OCI-LY1 (cell line): ENCODE measurements around the gene HS1BP3.

Source experiments
- H2AFZ ChIP-seq: fragments of 200-600 bp; sonication (generic), shearing (Covaris generic); 2 replicates; pipeline ENCODE4 v1.6.0; 2014; ENCODE audit warnings: antibody characterized with exemption, mild to moderate bottlenecking, low read length
- H3F3A ChIP-seq: fragments of 200-600 bp; sonication (generic), shearing (Covaris generic); 2 replicates; pipeline ENCODE4 v1.6.0; 2014; ENCODE audit warnings: mild to moderate bottlenecking, antibody characterized with exemption, low read length, moderate library complexity; ENCODE audit not compliant: insufficient read depth
- H3K27ac ChIP-seq: fragments of 200-600 bp; sonication (generic); 2 replicates; pipeline ENCODE4 v1.5.1; 2014; ENCODE audit warnings: low read length, mixed run types, mild to moderate bottlenecking, low read depth; ENCODE audit not compliant: poor library complexity, severe bottlenecking
- H3K27me3 ChIP-seq: fragments of 200-600 bp; sonication (generic); 2 replicates; pipeline ENCODE4 v1.6.0; 2014; ENCODE audit warnings: antibody characterized with exemption, mild to moderate bottlenecking, low read length, moderate library complexity; ENCODE audit not compliant: insufficient read depth
- H3K36me3 ChIP-seq: fragments of 200-600 bp; sonication (generic); 2 replicates; pipeline ENCODE4 v1.6.1; 2014; ENCODE audit warnings: mild to moderate bottlenecking, antibody characterized with exemption, low read length, moderate library complexity, mixed read lengths; ENCODE audit not compliant: insufficient read depth
- H3K4me1 ChIP-seq: fragments of 200-600 bp; sonication (generic); 2 replicates; pipeline ENCODE4 v1.5.1; 2014; ENCODE audit warnings: mild to moderate bottlenecking, low read length, moderate library complexity; ENCODE audit not compliant: insufficient read depth, severe bottlenecking
- H3K4me2 ChIP-seq: fragments of 200-600 bp; sonication (generic), shearing (Covaris generic); 2 replicates; pipeline ENCODE4 v1.6.1; 2014; ENCODE audit warnings: low read length
- H3K4me3 ChIP-seq: fragments of 200-600 bp; sonication (generic); 2 replicates; pipeline ENCODE4 v1.5.1; 2014; ENCODE audit warnings: low read length, low read depth, mild to moderate bottlenecking, mixed read lengths; ENCODE audit not compliant: poor library complexity, severe bottlenecking
- H3K79me2 ChIP-seq: fragments of 200-600 bp; shearing (Covaris generic); 2 replicates; pipeline ENCODE4 v1.6.1; 2016; ENCODE audit warnings: mixed run types, low read length, mixed read lengths; ENCODE audit not compliant: insufficient read depth
- H3K9ac ChIP-seq: fragments of 200-600 bp; sonication (generic), shearing (Covaris generic); 2 replicates; pipeline ENCODE4 v1.6.1; 2014; ENCODE audit warnings: mild to moderate bottlenecking, low read length, mixed read lengths
- H3K9me2 ChIP-seq: fragments of 200-600 bp; sonication (generic), shearing (Covaris generic); 2 replicates; pipeline ENCODE4 v1.6.1; 2014; ENCODE audit warnings: low read depth, mild to moderate bottlenecking, low read length, mixed read lengths
- H3K9me3 ChIP-seq: fragments of 200-600 bp; shearing (Covaris generic); 2 replicates; pipeline ENCODE4 v1.6.1; 2014; ENCODE audit warnings: low read length, mixed read lengths
- H4K20me1 ChIP-seq: fragments of 200-600 bp; sonication (generic), shearing (Covaris generic); 2 replicates; pipeline ENCODE4 v1.6.0; 2016; ENCODE audit warnings: mild to moderate bottlenecking, low read length; ENCODE audit not compliant: insufficient read depth
- EZH2 ChIP-seq: fragments of 200-600 bp; sonication (generic), shearing (Covaris generic); IDR thresholded peaks from 2 replicates; pipeline ENCODE4 v1.8.0; 2017; ENCODE audit warnings: borderline replicate concordance, mixed run types, mild to moderate bottlenecking, antibody characterized with exemption, low read length, moderate library complexity, mixed read lengths
- TF ChIP-seq, protein P1 (sequence below): fragments of 200-600 bp; sonication (generic), shearing (Covaris generic); IDR thresholded peaks from 2 replicates; pipeline ENCODE4 v1.5.1; 2017; ENCODE audit warnings: mild to moderate bottlenecking, antibody characterized with exemption, low read length, moderate library complexity, mixed read lengths

HS1BP3 gene

DNA sequence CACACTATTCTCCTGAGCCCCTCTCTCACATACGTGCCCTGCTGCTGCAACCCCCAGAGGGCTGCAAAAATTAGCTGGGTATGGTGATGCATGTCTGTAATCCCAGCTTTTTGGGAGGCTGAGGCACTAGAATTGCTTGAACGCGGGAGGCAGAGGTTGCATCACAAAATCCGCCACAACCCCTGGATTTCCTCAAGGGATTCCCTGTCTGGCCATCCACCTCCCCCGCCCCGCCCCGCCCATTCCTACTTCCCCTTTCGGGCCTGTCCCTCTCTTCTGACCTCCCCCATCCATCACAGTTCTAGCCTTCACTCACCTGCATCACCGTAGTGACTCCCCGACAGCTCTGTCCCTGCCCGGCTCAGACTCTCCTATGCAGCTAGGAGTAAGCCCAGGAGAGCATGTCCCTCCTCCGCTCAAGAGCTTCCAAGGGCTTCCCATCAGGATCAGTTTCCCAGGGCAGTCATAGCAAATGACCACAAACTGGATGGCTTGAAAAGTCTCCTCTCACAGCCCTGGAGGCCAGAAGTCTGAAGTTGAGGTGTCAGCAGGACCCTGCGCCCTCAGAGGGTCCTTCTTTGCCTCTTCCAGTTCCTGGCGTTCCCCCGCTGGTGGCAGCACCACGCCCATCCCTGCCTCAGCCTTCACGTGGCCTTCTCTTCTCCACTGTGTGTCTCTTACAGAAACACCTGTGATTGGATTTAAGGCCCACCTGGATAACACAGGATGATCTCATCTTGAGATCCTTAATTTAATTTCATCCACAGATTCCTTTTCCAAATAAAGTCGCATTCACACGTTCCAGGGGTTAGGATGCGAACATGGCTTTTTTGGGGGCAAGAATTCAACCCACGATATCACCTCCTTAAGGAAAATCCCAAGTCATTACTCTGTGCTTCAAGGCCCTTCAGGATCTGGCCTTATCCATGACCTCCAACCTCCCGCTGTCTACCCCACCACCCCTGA lies 58.5 kb downstream of the HS1BP3 start:
- TF ChIP-seq, protein P1, sequence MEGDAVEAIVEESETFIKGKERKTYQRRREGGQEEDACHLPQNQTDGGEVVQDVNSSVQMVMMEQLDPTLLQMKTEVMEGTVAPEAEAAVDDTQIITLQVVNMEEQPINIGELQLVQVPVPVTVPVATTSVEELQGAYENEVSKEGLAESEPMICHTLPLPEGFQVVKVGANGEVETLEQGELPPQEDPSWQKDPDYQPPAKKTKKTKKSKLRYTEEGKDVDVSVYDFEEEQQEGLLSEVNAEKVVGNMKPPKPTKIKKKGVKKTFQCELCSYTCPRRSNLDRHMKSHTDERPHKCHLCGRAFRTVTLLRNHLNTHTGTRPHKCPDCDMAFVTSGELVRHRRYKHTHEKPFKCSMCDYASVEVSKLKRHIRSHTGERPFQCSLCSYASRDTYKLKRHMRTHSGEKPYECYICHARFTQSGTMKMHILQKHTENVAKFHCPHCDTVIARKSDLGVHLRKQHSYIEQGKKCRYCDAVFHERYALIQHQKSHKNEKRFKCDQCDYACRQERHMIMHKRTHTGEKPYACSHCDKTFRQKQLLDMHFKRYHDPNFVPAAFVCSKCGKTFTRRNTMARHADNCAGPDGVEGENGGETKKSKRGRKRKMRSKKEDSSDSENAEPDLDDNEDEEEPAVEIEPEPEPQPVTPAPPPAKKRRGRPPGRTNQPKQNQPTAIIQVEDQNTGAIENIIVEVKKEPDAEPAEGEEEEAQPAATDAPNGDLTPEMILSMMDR: peak; percentile 19; the same call in 1 of the 2 replicates
- TF ChIP-seq EZH2: no peak
- H3K4me1 ChIP-seq: peaks cover 8% of the 10 kb centered on the region
- no peaks in the 10 kb centered on the region for H3K9me3 ChIP-seq
- H3K36me3 ChIP-seq: no peaks in the 10 kb centered on the region
- no peak overlapping the region for H3K27ac ChIP-seq
- no peaks in the 10 kb centered on the region for H3F3A ChIP-seq
- H2AFZ ChIP-seq: no peak overlapping the region
- H3K4me2 ChIP-seq: no peak overlapping the region
- H4K20me1 ChIP-seq: no peaks in the 10 kb centered on the region
- H3K27me3 ChIP-seq: peaks cover 7% of the 10 kb centered on the region; the same call in 1 of the 2 replicates
- no peaks in the 10 kb centered on the region for H3K9me2 ChIP-seq
- H3K9ac ChIP-seq: no peak overlapping the region
- H3K4me3 ChIP-seq: no peak overlapping the region
- H3K79me2 ChIP-seq: no peaks in the 10 kb centered on the region

GRCh38 chr2:20590704-20591515 lies 60.0 kb downstream of the HS1BP3 start:
- no peak overlapping the region for H3K9ac ChIP-seq
- H3K27ac ChIP-seq: no peak overlapping the region
- H3K9me2 ChIP-seq: no peaks in the 10 kb centered on the region
- H3F3A ChIP-seq: no peaks in the 10 kb centered on the region
- no peak overlapping the region for H3K4me3 ChIP-seq
- H3K9me3 ChIP-seq: no peaks in the 10 kb centered on the region
- H3K27me3 ChIP-seq: peaks cover 11% of the 10 kb centered on the region
- H3K79me2 ChIP-seq: no peaks in the 10 kb centered on the region
- no peak overlapping the region for H3K4me2 ChIP-seq
- H2AFZ ChIP-seq: no peak overlapping the region
- no peak for TF ChIP-seq EZH2
- TF ChIP-seq, protein P1: no peak
- no peaks in the 10 kb centered on the region for H3K36me3 ChIP-seq
- H4K20me1 ChIP-seq: no peaks in the 10 kb centered on the region
- H3K4me1 ChIP-seq: peaks cover 8% of the 10 kb centered on the region

DNA sequence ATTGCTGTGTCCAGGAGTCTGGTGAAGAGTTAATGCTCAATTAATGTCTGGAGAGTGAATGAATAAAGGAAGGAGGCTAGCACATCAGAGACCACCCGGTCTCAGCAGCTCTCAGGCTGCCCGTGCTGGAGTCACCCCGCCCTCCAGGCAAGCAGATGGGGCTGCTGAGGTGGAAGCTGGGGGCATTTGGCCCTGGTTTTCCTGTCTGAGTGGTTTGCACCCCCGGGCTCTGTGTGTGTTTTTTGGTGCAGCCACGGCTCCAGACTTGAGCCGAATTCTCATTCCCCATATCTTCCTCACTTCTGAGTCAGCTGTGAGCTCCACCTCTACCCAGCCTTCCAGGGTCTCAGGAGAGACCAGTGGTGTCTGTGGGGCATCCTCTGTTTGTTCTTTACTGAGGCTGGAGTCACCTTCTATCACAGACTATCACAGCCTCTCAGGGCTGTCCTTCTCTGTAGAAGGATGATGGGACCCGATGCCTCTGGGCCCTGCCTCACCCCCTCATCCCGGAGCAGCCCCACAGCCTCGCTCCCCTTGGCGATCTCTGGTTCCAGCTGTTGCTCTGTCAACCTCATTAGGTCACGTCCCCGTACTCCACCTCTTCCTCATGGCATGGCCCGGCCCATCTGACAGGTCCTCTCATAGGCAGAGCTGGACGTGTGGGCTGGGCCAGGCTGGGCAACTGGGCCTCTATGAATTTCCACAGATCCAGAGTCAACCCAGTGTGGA lies 60.8 kb downstream of the HS1BP3 start:
- no peak overlapping the region for H3K4me2 ChIP-seq
- no peaks in the 10 kb centered on the region for H3F3A ChIP-seq
- H3K9me2 ChIP-seq: no peaks in the 10 kb centered on the region
- H4K20me1 ChIP-seq: no peaks in the 10 kb centered on the region
- H3K27ac ChIP-seq: no peak overlapping the region
- no peak overlapping the region for H2AFZ ChIP-seq
- TF ChIP-seq, protein P1: no peak
- TF ChIP-seq EZH2: no peak
- no peaks in the 10 kb centered on the region for H3K9me3 ChIP-seq
- peaks cover under 1% of the 10 kb centered on the region for H3K4me1 ChIP-seq
- H3K4me3 ChIP-seq: no peak overlapping the region
- no peak overlapping the region for H3K9ac ChIP-seq
- no peaks in the 10 kb centered on the region for H3K36me3 ChIP-seq
- H3K79me2 ChIP-seq: no peaks in the 10 kb centered on the region
- peaks cover 11% of the 10 kb centered on the region for H3K27me3 ChIP-seq
